ENCODE data around the gene CHN1. TPM values are rescaled to one million over a fixed set of nuclear protein-coding genes. Genes with fewer than 3 reads are reported as not detected.

Gene CHN1
- total RNA-seq, 1 donor from 2014 or later: 7.0 TPM

- DNase-seq (ENCODE audit: low spot score): no peak
Measured at GRCh38 chr2:174877301-174877700, 127.9 kb downstream of the CHN1 start.

DNA sequence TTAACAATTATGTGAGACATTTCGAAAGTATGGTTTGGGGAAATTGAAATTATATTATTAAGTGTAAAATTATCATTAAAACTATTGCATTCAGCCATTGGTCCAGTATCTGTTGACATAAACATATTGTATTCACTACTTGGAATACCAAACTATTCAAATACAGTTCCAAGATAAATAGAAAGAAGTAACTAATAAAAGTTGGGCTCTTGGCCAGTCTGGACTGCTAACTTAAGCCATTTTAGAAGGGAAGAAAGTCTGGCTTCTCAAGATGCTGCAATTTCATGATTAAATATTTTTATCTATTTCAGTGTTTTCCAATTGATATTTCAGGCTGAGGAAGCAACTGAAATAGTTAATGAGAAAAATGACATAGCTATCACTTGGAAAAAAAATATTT lies 131.1 kb downstream of the CHN1 start:
- DNase-seq (ENCODE audit: low spot score): no peak

- no peak for DNase-seq (ENCODE audit: low spot score)
Measured at GRCh38 chr2:174873471-174873870, 131.7 kb downstream of the CHN1 start.

DNA sequence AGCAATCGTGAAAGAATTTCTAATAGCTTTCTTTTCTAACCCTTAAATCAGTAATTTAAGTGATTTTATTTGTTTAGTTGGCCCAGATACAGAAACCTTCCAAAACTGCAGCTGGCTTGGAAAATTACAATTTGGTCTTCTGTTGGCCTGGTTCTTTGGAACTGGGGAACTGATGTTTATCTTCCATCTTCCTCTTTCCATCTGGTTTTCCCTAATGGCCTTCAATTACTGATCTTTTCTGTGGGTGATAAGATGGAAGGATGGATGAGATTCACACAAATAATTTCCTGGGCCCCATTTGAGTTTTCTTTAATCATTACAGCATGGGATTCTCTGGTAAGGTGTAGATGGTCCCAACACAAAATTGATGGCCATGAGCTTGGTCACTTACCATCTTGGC lies 134.4 kb downstream of the CHN1 start:
- DNase-seq (ENCODE audit: low spot score): no peak

GRCh38 chr2:174868878-174869277 lies 136.3 kb downstream of the CHN1 start:
- DNase-seq (ENCODE audit: low spot score): no peak

DNA sequence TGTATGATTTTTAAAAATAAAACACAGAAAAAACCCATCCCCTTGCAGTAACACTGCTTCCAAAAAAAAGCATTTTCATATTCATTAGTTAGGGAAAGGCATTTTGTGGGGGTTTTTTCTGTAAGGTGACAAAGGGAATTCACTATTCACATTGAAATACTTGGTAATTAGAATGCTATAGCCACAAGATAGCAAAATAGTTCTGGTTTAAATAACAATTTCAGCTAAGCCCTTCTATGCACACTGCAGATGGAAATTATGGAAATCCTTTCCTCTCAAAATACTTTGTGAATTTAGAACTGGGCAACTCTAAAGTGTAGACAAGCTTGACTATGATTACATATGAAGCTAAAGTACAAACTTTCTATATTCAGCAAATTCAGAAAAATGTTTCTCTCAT lies 138.8 kb downstream of the CHN1 start:
- no peak for DNase-seq (ENCODE audit: low spot score)

- DNase-seq (ENCODE audit: low spot score): no peak
Measured at GRCh38 chr2:174863183-174863582, 142.0 kb downstream of the CHN1 start.

- no peak for DNase-seq (ENCODE audit: low spot score)
Measured at GRCh38 chr2:174859563-174860169, 145.5 kb downstream of the CHN1 start.

- no peak for DNase-seq (ENCODE audit: low spot score)
Measured at GRCh38 chr2:174858745-174859144, 146.4 kb downstream of the CHN1 start.

- no peak for DNase-seq (ENCODE audit: low spot score)
Measured at GRCh38 chr2:174856447-174856846, 148.7 kb downstream of the CHN1 start.

DNA sequence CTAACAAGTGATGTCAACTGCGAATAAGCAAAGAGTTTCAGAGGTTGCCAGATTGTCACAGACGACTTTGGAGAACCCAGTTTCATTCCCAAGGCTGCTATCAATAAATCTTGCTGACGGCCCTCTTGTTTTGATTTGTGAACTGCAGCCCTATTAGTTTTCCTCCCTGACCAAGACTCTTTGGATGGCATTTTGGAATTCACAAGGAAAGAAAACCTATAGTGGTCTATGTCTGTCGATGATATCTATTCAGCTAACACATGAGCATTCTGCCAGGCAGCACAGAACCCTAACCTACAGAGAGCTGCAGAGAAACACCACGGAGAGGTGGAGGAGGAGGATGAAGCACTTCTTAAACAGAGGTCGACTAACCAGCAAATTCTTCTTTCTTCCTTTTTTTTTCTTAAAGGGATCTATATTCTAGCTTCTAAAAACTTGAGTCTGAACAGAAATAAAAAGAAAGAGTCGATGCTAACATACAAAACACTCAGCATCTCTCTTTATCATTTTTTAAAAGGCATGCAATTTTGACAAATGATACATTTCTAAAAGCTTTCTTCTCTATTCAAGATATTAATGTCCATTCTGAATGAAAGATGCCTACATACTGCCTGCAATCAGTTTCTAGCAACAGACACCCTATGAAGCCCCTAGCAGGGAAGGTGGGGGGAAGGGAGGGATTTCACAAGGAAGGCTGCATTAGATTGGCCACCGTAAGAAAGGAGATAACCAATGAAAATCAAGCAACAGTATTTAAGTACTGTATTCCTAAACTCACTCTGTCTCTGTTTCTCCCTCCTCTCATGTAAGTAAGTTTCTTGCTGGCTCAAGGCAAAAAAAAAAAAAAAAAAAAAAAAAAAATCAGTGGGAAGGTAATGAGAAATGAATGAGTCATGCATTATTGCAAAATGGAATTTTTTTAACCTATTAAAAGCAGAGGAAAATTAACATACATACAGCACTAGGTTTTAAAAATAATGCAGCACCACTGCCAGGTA lies 157.9 kb downstream of the CHN1 start:
- DNase-seq (ENCODE audit: low spot score): no peak

DNA sequence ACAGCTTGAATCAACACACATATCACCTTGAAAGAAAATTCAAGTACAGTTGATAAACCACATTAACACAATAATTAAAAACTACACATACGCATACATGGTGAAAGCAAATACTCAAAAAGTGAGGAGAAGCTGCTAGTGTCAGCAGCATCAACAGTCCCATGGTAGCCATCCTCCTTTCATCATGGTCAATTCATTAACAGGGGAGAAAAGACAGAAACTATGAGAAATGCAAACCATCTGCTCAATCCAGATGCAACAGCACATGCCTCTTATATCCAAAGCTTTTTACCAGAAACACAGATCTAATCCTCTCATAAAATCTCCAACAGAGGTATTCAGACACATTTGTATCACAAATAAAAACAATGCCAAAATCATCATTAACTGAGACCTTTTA lies 159.0 kb downstream of the CHN1 start:
- no peak for DNase-seq (ENCODE audit: low spot score)

GRCh38 chr2:174844295-174844708 lies 160.9 kb downstream of the CHN1 start:
- no peak for DNase-seq (ENCODE audit: low spot score)

DNA sequence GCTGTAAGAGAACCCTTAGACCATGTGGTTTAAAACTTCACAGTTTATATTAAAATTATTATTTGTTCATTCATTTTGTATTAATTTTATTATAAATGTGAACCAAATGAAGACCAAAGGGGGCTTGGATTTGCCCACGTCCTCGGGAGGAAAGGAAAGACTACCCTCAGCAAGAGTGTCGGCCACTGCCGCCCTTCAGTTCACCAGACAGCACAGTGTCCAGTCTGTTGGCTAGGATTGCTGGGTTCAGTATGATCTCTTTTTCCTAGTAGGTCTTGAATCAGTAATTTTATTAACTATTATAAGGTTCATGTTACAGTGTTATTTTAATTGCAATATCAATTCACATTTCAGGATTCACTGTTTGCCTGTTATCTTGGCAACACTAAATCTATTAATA lies 162.7 kb downstream of the CHN1 start:
- no peak for DNase-seq (ENCODE audit: low spot score)

DNA sequence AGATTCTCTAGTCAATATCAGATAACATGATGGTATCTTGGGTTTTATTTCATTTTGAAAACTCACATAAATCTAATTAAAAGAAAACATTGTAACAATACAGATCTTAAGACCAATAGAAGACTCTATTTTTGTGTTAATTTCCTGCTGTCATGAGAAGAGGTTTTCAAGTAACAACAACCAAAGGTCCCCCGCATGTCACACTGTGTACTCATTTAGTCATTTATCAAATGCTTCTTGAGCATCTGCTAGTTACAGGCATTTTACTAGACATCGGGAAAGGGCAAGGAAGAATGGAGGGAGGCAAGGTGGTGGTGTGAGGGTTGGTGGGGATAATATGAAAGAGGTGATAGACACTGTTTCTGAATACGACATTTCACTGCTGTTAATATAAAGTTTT lies 163.2 kb downstream of the CHN1 start:
- DNase-seq (ENCODE audit: low spot score): no peak

DNA sequence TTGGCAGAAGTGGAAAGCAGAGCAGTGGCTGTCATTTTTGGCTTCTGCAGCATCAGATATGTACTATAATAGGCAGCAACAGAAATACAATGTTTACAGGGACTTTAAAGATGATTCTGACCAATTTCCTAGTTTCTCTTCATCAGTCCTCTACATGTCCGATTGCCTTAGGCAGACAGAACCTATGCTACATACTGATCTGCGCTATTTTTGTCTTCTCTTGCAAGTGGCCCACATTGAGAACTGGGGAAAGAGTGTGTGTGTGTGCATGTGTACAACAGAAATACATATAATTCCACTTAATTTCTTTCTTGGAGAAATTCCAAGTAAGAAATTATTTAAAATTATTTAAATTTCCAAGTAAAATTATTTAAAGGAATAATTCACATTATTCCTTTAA lies 163.8 kb downstream of the CHN1 start:
- no peak for DNase-seq (ENCODE audit: low spot score)

DNA sequence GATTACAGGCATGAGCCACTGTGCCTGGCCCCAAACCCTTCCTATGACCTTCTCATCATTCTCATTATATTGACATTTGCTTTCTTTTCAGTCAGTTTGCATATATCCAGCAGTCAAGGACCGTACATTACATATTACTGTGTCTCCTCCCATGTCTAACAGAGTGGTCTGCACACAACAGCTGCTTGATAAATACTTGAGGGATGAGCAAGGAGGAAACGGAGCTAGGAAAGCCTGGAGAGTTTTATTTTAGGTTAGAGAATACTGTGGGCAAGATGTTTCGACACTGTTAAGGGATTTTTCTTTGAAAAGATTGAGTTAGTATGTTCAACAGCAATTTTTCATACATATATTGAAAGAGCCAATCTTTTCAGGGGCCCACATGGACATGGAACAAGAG lies 164.7 kb downstream of the CHN1 start:
- no peak for DNase-seq (ENCODE audit: low spot score)

GRCh38 chr2:174839662-174840061 lies 165.5 kb downstream of the CHN1 start:
- no peak for DNase-seq (ENCODE audit: low spot score)

DNA sequence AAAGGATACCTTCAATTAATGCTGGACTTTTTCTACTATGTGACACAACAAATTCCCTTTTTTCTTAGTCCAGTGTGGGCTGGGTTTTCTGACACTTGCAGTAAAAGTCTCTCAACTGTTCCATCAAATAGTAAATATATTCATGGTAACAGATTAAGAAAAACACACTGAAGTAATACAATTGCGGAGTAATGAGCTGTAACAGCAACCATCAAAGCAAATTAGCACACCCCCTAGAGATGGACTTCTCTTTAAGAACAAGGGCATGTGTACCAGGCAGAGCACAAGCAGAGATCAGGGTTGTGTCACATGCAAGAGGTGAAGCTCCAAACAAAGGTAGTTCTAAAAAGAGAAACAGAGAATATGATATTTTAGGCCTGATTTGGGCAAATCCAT lies 168.2 kb downstream of the CHN1 start:
- DNase-seq (ENCODE audit: low spot score): no peak

DNA sequence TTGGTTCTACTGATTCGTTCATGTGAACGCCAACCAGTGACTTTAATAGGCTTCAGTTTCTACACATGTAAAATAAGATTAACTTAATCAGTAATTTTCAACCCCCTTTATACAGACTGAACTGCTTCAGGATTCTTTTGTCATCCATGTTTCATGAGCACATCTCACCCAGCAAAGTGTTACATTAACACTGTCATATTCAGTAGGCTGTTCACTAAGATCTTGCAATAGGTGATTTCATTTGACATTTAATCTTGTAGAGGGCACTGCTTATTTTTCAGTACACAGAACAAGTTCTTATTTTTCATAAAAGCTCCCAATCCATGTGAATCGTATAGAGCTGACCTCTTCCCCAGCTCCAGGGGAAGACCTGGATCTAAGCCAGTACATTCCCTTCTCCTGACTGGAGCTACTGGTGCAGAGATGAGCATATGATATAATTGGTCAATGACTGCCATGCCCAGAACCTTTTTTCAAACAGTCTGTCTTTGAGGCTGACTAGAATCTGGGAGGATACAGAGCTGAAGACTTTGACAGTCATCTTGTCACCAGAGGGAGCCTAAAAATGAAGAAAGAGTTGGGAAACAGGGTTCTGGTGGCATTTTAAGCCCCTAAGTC lies 168.7 kb downstream of the CHN1 start:
- no peak for DNase-seq (ENCODE audit: low spot score)

GRCh38 chr2:174835797-174836255 lies 169.4 kb downstream of the CHN1 start:
- no peak for DNase-seq (ENCODE audit: low spot score)

- no peak for DNase-seq (ENCODE audit: low spot score)
Measured at GRCh38 chr2:174833737-174834136, 171.4 kb downstream of the CHN1 start.
